Measurements from ENCODE around the gene RAPGEF6.
A peak's percentile ranks its signal among the peaks of the same experiment; 100 is the strongest.
"Not testable (repeated sequence)": the region's sequence is repeated elsewhere in the genome, so short reads cannot be mapped to it uniquely, and the experiment has no call there.

RAPGEF6 gene

GRCh38 chr5:131607903-131608540 is 27.0 kb downstream of the RAPGEF6 start:
- no peak for DNase-seq

GRCh38 chr5:131607418-131607817 is 27.6 kb downstream of the RAPGEF6 start:
- DNase-seq = no peak

- no peak for DNase-seq
Observed at GRCh38 chr5:131605086-131605485, 29.9 kb downstream of the RAPGEF6 start.

- DNase-seq = no peak
Observed at GRCh38 chr5:131595088-131596033, 39.7 kb downstream of the RAPGEF6 start.

GRCh38 chr5:131593921-131594320 is 41.1 kb downstream of the RAPGEF6 start:
- no peak for DNase-seq

- DNase-seq = not testable (repeated sequence)
Observed at GRCh38 chr5:131593436-131593835, 41.6 kb downstream of the RAPGEF6 start.

- peak; percentile 5 for DNase-seq
Observed at GRCh38 chr5:131589510-131590348, 45.3 kb downstream of the RAPGEF6 start.

GRCh38 chr5:131587541-131587940 is 47.5 kb downstream of the RAPGEF6 start:
- no peak for DNase-seq

GRCh38 chr5:131581702-131582101 is 53.3 kb downstream of the RAPGEF6 start:
- DNase-seq = no peak

- no peak for DNase-seq
Observed at GRCh38 chr5:131579917-131580671, 54.9 kb downstream of the RAPGEF6 start.

GRCh38 chr5:131575660-131576227 is 59.3 kb downstream of the RAPGEF6 start:
- no peak for DNase-seq

GRCh38 chr5:131571669-131572168 is 63.3 kb downstream of the RAPGEF6 start:
- DNase-seq = no peak

GRCh38 chr5:131570757-131571156 is 64.3 kb downstream of the RAPGEF6 start:
- DNase-seq = no peak

- DNase-seq = no peak
Observed at GRCh38 chr5:131564229-131564652, 70.8 kb downstream of the RAPGEF6 start.

- DNase-seq = no peak
Observed at GRCh38 chr5:131563434-131564228, 71.4 kb downstream of the RAPGEF6 start.

GRCh38 chr5:131550606-131551005 is 84.4 kb downstream of the RAPGEF6 start:
- no peak for DNase-seq

GRCh38 chr5:131548176-131548575 is 86.9 kb downstream of the RAPGEF6 start:
- no peak for DNase-seq

GRCh38 chr5:131545845-131546244 is 89.2 kb downstream of the RAPGEF6 start:
- no peak for DNase-seq

- DNase-seq = no peak
Observed at GRCh38 chr5:131542723-131543122, 92.3 kb downstream of the RAPGEF6 start.

- DNase-seq = no peak
Observed at GRCh38 chr5:131541762-131542161, 93.3 kb downstream of the RAPGEF6 start.

GRCh38 chr5:131541071-131541470 is 94.0 kb downstream of the RAPGEF6 start:
- no peak for DNase-seq

Measured in NCI-H1417 treated with DMSO at 0.1 percent for 48 hours (cell line).